Colonic mucosa (tissue), 4 donors: ENCODE results near the gene OTOGL. TPM values are rescaled to one million over a fixed set of nuclear protein-coding genes. Genes with fewer than 3 reads are reported as not detected.

ENCODE experiments used
- DNase-seq: peaks from one replicate; pipeline ENCODE4 v3.0.0-alpha.2; 2020
- H3K27ac ChIP-seq: fragments of 200-600 bp; one replicate; pipeline ENCODE4 v1.8.0; 2021
- H3K27me3 ChIP-seq: fragments of 200-600 bp; one replicate; pipeline ENCODE4 v1.8.0; 2021
- H3K36me3 ChIP-seq: fragments of 200-600 bp; one replicate; pipeline ENCODE4 v1.8.0; 2021
- H3K4me1 ChIP-seq: fragments of 200-600 bp; one replicate; pipeline ENCODE4 v1.8.0; 2021; ENCODE audit warnings: mild to moderate bottlenecking
- H3K4me3 ChIP-seq: fragments of 200-600 bp; one replicate; pipeline ENCODE4 v1.8.0; 2021
- H3K9ac ChIP-seq, 2 donors: one replicate each; pipeline ENCODE4 v1.7.0; 2013; ENCODE audit warnings: control low read depth in 2 of 2, low read depth in 2 of 2, low read length in 2 of 2
- H3K9me3 ChIP-seq: fragments of 200-600 bp; one replicate; pipeline ENCODE4 v1.8.0; 2021
- CTCF ChIP-seq: fragments of 200-600 bp; IDR thresholded peaks from one replicate; pipeline ENCODE4 v1.8.0; 2022; ENCODE audit warnings: antibody characterized with exemption, mild to moderate bottlenecking
- intact Hi-C: fragments of 100-400 bp; cut with DNase I; formaldehyde crosslinking; loops from one replicate; pipeline ENCODE4 v1.14.1; 2022
- total RNA-seq, 2 donors: library from RNA; stranded (reverse); fragmentation: NEBNext Ultra II Directional in 1 of 2; extraction: Animal tissue kit (Norgen Biotek cat#: 25700) in 1 of 2; gene quantifications; one replicate each; pipeline ENCODE4 v1.2.1, GENCODE V29; 2021
- donor health status: healthy.
- donor health status: DM: no; HTN: no; CAD: no.
- donor health status: DM: no; HTN: no; CAD: no.

Gene OTOGL
- total RNA-seq, 2 donors from 2014 or later = 0.08 to 0.27 TPM

- intact Hi-C loops = no loop called here
- no peak overlapping the region for H3K27ac ChIP-seq
- H3K4me1 ChIP-seq = no peaks in the 10 kb centered on the region
- H3K9me3 ChIP-seq = no peaks in the 10 kb centered on the region
- H3K27me3 ChIP-seq = no peaks in the 10 kb centered on the region
- H3K4me3 ChIP-seq = no peak overlapping the region
- no peaks in the 10 kb centered on the region for H3K36me3 ChIP-seq
- DNase-seq = no peak
- H3K9ac ChIP-seq = no peak overlapping the region
- no peak for TF ChIP-seq CTCF
Observed at GRCh38 chr12:80166751-80167150, 67.4 kb downstream of the OTOGL start.

GRCh38 chr12:80168936-80169335 is 69.6 kb downstream of the OTOGL start:
- H3K9ac ChIP-seq = no peak overlapping the region
- DNase-seq = no peak
- TF ChIP-seq CTCF = no peak
- no peaks in the 10 kb centered on the region for H3K9me3 ChIP-seq
- no peaks in the 10 kb centered on the region for H3K36me3 ChIP-seq
- intact Hi-C loops = no loop called here
- H3K27me3 ChIP-seq = no peaks in the 10 kb centered on the region
- H3K4me1 ChIP-seq = no peaks in the 10 kb centered on the region
- no peak overlapping the region for H3K27ac ChIP-seq
- no peak overlapping the region for H3K4me3 ChIP-seq

GRCh38 chr12:80170915-80171314 is 71.6 kb downstream of the OTOGL start:
- Histone ChIP-seq H3K27me3 (no peaks in the 10 kb centered on the region), H3K27ac (no peak overlapping the region), H3K4me1 (no peaks in the 10 kb centered on the region), H3K4me3 (no peak overlapping the region), H3K36me3 (no peaks in the 10 kb centered on the region), H3K9me3 (no peaks in the 10 kb centered on the region), H3K9ac (no peak overlapping the region)
- no peak for TF ChIP-seq CTCF
- intact Hi-C loops = no loop called here
- DNase-seq = no peak

GRCh38 chr12:80173083-80173864 is 73.9 kb downstream of the OTOGL start:
- Histone ChIP-seq H3K9me3 (no peaks in the 10 kb centered on the region), H3K36me3 (no peaks in the 10 kb centered on the region), H3K27ac (no peak overlapping the region), H3K27me3 (no peaks in the 10 kb centered on the region), H3K4me1 (no peaks in the 10 kb centered on the region), H3K4me3 (no peak overlapping the region), H3K9ac (no peak overlapping the region)
- intact Hi-C loops = no loop called here
- no peak for TF ChIP-seq CTCF
- DNase-seq = no peak

GRCh38 chr12:80175307-80175930 is 76.1 kb downstream of the OTOGL start:
- DNase-seq = no peak
- no peaks in the 10 kb centered on the region for H3K27me3 ChIP-seq
- no peaks in the 10 kb centered on the region for H3K36me3 ChIP-seq
- no peak for TF ChIP-seq CTCF
- H3K9ac ChIP-seq = no peak overlapping the region
- no peaks in the 10 kb centered on the region for H3K4me1 ChIP-seq
- no peaks in the 10 kb centered on the region for H3K9me3 ChIP-seq
- intact Hi-C loops = no loop called here
- H3K27ac ChIP-seq = no peak overlapping the region
- no peak overlapping the region for H3K4me3 ChIP-seq
